ENCODE data around the gene PTPRD.
"Not testable (repeated sequence)": the region's sequence is repeated elsewhere in the genome, so short reads cannot be mapped to it uniquely, and the experiment has no call there.

The PTPRD gene

DNA sequence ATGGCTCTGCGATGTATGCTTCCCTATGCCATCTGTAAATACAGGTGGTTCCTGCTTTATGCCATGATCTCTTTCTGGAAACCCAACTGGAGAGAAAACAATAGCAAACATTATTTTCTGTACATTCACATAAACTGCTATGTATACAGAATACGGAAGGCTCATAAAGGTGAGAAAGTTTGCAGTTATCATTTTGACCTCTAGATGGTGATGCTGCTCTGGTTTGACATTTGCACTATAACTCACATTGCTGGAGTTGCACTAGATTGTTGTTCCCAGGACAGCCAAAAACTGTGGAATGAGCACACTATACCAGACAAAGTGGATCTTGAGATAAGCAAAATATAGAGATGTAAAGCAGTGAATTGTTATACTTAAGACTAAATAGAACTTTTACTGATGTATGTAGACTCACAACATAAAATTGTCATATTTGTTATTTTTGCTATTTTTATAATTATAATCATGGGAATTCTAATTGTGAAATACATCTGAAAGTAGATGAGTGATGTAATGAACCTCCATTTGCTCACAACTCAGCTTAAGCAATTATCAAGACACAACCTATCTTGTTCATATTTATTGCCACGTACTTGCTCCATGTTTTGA, 246.5 kb downstream of the PTPRD start:
- TF ChIP-seq, protein P1, sequence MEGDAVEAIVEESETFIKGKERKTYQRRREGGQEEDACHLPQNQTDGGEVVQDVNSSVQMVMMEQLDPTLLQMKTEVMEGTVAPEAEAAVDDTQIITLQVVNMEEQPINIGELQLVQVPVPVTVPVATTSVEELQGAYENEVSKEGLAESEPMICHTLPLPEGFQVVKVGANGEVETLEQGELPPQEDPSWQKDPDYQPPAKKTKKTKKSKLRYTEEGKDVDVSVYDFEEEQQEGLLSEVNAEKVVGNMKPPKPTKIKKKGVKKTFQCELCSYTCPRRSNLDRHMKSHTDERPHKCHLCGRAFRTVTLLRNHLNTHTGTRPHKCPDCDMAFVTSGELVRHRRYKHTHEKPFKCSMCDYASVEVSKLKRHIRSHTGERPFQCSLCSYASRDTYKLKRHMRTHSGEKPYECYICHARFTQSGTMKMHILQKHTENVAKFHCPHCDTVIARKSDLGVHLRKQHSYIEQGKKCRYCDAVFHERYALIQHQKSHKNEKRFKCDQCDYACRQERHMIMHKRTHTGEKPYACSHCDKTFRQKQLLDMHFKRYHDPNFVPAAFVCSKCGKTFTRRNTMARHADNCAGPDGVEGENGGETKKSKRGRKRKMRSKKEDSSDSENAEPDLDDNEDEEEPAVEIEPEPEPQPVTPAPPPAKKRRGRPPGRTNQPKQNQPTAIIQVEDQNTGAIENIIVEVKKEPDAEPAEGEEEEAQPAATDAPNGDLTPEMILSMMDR (IDR thresholded peaks at IDR 0.05; ENCODE audit: low read depth, low read length) = no peak

DNA sequence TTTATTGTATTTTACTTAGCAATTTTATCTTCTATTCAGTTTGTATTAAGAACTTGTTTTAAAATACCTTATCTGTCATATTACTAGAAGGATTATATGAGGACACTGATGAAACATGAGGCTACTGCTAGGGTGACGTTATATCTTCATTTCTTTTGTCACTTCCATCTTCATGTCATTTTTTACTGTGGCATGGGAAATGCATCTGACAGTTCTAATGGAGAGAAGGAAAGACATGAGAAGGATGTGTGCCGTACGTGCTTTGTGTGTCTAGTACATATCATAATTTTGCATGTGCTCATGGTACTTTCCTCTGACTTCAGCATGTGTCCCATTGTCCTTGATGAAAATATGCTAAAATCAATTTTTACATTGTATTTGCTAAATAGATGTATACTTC, 258.2 kb downstream of the PTPRD start:
- TF ChIP-seq, protein P1 (IDR thresholded peaks at IDR 0.05; ENCODE audit: low read depth, low read length) = no peak

More for the DNA sequence above, 246.5 kb downstream of the PTPRD start:
- no peak overlapping the region for H3K4me3 ChIP-seq (ENCODE audit: low read depth, low read length)

DNA sequence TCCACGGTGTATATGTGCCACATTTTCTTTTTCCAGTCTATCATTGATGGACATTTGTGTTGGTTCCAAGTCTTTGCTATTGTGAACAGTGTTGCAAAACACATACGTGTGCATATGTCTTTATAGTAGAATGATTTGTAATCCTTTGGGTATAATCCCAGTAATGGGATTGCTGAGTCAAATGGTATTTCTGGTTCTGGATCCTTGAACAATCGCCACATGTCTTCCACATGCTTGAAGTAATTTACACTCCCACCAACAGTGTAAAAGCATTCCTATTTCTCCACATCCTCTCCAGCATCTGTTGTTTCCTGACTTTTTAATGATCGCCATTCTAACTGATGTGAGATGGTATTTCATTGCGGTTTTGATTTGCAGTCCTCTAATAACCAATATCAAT, 267.2 kb downstream of the PTPRD start:
- not testable (repeated sequence) for H3K4me3 ChIP-seq (ENCODE audit: low read depth, low read length)

More for the DNA sequence above, 258.2 kb downstream of the PTPRD start:
- no peak overlapping the region for H3K4me3 ChIP-seq (ENCODE audit: low read depth, low read length)

DNA sequence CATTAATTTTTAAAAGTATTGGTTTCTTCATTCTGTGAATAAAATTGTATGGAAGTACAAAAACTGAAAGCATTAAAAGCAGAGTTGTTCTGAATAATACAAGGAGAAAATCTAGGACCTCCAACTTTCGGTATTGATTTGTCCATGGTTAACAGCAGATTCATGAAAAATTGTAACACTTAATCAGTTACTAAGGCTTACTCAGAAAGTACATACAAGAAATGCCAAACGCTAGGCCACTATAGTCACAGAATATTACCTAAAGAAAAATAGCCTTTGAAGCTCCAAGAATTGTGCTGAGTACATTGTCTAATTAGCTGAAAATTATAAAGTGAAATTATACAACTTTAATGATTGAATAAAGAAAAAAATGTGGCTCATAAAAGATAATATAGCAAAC, 271.7 kb downstream of the PTPRD start:
- TF ChIP-seq, protein P1 (IDR thresholded peaks at IDR 0.05; ENCODE audit: low read depth, low read length) = no peak
- H3K4me3 ChIP-seq (ENCODE audit: low read depth, low read length) = no peak overlapping the region

DNA sequence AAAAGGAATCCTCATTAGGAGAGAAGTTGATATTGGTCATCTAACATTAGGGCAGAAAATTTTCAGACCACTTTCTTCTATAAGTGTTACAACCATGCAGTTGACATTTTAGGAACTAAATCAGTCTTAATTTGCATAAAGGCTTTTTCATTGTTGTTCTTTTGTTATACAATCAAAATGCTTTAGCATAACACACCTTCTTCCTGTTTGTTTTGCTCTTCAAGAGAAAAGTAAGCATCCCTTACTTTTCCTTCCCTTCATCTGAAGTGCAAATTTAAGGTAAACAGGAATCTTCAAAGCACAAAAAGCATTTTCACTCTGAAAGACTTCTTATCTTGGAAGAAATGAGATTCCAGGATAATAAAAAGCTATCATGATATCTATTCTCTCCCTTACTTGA, 273.6 kb downstream of the PTPRD start:
- no peak overlapping the region for H3K4me3 ChIP-seq (ENCODE audit: low read depth, low read length)
- TF ChIP-seq, protein P1 (IDR thresholded peaks at IDR 0.05; ENCODE audit: low read depth, low read length) = no peak

DNA sequence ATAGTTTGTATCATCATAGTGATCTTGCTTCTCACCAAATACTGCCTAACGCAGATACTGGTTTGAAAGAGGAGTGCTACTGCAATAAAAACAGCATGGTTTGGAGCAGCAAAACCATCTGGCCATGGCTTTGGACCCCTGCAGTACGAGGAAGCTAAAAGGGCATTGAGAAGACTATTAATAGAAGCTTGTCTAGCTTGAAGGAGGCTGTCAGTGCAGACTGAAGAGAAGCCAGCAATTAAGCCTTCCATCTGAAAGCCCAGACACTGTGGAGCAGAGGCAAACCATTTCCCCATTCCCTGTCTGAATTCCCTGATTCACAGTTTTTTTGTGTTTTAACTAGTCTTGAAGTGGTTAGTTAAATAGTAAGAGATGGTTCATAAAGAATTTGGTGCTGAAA, 281.6 kb downstream of the PTPRD start:
- TF ChIP-seq, protein P1 (IDR thresholded peaks at IDR 0.05; ENCODE audit: low read depth, low read length) = no peak
- no peak overlapping the region for H3K4me3 ChIP-seq (ENCODE audit: low read depth, low read length)

DNA sequence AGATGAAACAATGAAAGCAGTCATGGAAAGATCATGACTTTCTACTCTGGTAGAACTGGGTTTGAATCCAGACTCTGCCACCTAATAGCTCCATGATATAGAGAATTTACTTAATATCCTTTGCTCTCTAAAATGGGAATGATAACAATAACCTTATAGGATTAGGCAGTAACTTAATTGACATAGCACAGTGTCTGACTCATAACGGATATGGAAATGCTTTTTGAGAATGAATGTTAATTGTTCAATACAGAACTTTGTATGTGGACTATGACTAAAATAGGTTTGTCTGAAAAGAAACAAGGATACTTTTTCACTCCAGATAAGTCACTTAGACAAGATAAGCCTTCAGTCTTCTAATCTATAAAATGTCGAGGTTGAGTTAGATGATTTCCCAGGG, 330.7 kb downstream of the PTPRD start:
- no peak overlapping the region for H3K4me3 ChIP-seq (ENCODE audit: low read depth, low read length)
- TF ChIP-seq, protein P1 (IDR thresholded peaks at IDR 0.05; ENCODE audit: low read depth, low read length) = no peak

DNA sequence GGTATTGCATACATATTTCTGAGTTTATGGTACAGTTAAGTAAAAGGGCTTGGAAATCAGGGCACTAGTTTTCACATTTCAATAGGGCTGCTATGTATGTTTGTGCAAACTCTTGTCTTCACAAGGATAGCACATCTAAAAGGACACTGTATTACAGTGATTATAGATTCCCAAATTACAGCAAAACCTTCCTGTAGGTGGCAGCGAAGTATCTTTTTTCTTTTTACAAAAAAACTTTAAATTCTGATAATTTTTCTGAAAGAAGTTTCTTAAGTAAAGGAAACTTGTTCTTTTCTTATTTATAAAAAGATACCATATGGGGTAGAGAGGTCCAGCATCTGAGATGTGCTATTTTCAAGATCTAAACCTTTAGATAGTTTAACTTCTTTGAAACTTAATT, 337.8 kb downstream of the PTPRD start:
- TF ChIP-seq, protein P1 (IDR thresholded peaks at IDR 0.05; ENCODE audit: low read depth, low read length) = no peak
- no peak overlapping the region for H3K4me3 ChIP-seq (ENCODE audit: low read depth, low read length)
